ENCODE measurements around the gene NLN.
"Not testable (repeated sequence)": the region's sequence is repeated elsewhere in the genome, so short reads cannot be mapped to it uniquely, and the experiment has no call there.

Gene NLN

DNA sequence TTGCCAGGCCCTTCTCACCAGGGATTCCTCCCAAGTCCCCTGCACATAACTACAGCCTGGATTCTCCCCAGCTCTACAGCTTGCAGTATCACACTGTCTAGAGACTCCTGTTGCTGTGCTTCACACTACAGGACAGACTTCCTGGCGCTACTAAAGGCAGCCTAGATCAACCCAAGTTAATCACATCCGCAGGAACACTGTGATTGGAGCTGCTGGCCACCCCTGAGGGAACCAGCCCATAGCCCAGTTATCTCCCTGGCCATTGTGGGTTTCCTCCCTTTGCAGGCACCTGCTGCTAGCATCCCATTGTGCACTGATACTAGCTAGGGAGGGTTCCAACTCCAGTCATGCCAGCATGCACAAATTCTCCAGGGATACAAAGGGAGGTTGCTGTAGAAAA is 53.5 kb downstream of the NLN start:
- DNase-seq, result no peak

DNA sequence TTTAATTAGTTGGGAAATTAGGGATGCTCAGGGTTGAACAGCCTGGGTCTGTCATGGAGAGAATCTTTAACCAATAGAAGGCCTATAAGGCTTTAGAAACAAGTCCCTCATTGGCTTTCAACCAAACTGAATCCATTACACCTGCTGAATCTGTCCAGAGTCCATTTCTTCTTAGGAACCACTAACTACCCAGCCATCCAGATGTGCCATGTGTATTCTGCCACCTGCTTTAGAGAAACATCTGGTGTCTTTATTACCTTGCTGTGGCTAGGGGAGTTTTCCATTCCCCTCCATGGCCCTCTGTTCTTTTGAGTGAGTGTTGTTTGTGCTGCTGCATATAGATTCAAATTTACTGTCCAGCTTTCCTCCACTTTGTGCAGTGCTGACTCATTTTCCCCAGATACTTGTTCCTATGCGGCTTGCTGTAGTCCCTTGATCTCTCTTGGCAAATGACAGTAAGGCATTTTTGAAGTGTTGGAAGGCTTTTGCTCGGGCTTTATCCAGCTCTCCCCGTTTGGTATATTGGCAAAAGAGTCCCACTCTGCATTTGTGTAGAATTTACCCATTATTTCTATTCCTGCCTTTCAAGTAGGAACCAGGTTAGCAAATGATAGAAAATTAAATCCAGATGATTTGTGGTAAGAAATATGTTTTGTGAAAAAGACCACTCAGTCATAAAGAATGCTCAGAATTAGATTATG is 54.6 kb downstream of the NLN start:
- no peak for DNase-seq

DNA sequence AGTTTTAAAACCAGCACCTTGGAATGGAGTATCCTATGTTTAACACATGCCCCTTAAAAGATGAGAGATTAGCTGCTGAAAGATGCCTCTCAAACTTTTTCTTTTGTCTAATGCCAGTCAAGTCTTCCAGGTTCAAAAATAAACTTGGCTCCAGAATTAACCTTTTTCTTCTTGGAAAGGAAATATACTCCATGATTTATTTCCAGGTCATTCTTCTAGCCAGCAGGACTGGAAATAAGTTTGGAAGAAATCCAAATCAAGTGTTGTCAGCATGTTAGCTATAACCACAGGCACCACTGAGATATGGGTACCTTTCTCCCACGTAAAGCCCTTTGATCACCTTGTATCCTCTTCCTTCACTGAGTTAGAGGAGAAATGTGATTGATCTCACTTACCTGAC is 56.1 kb downstream of the NLN start:
- no peak for DNase-seq

DNA sequence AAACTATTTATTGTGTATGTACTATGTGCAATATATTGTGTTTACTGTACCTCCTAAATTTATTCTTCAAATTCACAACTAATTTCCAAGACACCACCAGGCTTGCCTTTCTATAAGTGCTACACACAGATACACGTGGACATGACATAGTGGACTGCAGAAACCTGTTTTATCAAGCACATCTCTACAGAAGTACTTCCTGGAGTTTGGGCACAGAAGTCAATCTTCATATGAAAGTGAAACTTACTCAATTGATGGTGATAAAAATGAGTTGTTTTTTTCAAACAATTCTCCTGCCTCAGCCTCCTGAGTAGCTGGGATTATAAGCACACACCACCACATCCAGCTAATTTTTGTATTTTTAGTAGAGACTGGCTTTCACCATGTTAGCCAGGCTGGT is 57.6 kb downstream of the NLN start:
- DNase-seq, result no peak

DNA sequence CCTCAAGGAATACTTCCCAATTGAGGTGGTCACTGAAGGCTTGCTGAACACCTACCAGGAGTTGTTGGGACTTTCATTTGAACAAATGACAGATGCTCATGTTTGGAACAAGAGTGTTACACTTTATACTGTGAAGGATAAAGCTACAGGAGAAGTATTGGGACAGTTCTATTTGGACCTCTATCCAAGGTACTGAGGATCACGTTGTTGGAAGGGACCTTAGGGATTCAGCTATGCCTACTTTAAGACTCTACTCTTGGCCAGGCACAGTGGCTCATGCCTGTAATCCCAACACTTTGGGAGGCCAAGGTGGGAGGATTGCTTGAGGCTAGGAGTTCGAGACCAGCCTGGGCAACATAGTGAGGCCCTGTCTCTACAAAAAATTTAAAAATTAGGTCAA is 66.3 kb downstream of the NLN start:
- DNase-seq, result not testable (repeated sequence)

DNA sequence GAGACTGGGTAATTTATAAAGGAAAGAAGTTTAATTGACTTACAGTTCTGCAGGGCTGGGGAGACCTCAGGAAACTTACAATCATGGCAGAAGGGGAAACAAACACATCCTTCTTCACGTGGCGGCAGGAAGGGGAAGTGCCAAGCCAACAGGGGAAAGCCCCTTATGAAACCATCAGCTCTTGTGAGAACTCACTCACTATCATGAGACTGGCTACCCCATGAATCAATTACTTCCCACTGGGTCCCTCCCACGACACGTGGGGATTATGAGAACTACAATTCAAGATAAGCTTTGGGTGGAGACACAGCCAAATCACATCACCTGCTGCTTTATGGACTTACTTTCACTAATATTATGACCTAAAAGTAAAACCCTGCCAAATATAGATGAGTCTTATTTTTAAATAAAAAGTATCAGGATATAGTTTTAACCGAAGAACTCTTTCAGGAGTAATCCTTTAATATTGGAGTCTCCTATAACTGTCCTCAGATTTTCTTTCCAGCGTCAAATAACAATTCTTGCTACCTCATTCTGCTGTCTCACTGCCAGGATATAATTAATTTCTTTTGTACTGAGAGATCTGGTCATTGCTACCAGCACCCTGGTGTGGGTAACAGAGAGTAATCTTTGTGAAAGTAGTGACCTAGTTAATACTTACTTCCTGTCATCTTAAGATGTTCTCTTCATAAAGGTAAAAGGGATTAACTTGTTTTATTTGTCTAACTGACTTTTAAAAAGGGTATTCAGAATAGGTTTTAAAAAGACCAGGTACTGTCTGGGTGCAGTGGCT is 68.6 kb downstream of the NLN start:
- DNase-seq, result no peak

DNA sequence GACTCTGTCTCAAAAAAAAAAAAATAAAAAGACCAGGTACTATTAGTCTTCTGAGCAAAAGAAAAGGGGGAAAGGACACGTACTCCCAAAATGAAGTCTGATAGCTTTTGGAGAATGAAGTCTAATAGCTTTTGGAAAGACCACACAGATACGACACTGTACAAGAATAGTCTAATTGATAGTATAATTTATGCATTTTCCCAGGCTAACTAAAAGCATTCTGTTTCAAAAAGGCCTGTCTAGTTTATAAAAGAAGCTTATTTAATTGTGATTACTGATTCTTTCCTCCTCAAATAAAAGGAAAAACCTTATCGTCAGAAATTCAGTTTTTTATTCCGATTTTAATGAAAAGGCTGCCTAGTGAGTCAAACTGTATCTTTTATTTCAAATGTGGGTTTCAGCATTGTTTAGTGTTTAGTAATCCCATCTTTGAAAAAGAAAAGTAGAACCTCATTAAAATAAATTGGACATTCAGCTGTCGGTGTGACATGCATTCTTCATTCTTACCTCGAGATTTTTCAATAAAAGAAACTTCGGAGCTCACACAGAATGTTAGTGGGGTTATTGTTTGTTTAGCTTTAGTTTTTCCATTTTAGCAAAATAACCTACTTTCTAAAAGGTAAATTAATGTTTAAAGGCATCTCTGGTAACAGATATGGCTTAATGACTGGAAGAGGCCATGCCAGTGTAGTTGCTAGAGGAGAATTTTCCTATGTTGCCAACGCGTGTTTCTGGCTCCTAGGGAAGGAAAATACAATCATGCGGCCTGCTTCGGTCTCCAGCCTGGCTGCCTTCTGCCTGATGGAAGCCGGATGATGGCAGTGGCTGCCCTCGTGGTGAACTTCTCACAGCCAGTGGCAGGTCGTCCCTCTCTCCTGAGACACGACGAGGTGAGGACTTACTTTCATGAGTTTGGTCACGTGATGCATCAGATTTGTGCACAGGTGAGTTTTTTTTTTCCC is 70.0 kb downstream of the NLN start:
- DNase-seq, result no peak

DNA sequence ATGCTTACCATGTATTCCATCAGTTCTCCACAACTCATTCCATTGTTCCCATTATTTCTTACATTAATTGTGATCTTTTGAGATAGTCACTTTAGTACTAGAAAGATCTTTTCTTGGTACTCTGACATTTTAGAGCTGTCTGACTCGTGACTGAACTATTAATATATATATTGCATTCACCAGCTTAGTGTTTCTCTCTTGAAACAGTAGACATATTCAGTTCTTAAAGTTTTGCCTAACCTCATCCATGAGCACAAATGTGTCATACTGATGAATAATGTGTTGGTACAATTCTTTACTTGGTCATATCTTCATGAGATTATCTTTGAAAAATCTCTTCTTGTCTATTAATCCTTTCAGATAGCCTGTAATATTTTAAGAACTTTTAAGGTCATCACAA is 74.3 kb downstream of the NLN start:
- DNase-seq, result no peak

DNA sequence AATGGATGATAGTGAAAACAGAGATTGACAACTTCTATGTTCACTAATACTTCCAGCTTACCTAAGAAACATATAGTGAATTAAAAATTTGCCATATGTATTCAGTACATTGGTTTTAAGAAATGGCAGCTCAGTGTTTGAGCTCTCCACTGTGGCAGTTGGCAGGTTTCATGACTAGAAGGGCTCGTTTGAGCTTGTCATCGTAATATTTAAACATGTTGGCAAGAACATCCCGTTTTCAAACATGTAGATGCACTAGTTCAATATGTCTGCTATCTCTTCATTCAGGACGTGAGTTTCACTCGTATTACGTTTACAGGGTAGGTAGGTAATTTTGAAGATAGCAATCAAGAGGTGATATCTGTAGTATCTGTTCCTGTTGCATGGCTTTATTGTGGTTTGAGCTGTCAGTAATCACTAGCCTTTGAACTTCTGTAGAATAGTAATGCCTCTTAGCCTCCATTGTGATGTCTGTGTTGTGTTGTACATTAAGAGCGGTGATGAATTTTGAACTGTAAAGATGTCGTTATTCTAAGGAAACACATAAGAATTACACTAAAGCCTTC is 74.8 kb downstream of the NLN start:
- DNase-seq, result no peak

DNA sequence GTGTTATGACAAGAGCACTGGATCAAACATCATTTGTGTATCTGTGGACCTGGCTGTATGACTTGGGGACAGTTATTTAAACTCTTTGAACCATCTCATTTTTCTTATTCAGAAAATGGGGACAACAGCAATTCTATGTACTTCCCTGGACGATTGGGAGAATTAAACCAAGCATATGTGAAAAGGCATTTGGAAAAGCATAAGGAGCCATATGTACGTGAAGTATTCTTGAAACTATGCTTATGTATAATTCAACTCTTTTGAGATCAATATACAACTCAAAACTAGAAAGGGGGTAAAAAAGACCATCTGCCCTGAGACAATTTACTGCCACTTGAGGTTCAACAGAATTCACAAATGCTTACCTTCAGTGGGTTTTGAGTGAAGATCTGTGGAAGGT is 75.5 kb downstream of the NLN start:
- DNase-seq, result no peak

DNA sequence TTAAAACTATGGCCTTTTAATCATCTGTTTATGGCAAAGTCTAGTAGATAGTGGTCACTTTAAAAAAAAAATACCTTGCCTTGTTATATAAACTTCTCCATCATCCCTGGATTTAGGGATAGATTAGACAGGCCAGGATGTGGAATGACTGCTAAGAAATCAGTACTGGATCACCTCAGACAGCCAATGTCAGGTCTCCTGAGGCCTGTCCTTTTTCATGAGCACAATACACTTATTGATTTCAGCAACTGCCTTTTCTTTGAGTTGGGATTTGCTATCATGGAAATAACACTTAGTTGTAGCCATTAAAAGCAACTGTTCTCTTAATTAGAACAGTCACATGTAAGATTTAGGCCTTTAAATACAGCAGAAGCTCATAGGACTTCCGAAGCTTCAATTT is 77.9 kb downstream of the NLN start:
- no peak for DNase-seq

DNA sequence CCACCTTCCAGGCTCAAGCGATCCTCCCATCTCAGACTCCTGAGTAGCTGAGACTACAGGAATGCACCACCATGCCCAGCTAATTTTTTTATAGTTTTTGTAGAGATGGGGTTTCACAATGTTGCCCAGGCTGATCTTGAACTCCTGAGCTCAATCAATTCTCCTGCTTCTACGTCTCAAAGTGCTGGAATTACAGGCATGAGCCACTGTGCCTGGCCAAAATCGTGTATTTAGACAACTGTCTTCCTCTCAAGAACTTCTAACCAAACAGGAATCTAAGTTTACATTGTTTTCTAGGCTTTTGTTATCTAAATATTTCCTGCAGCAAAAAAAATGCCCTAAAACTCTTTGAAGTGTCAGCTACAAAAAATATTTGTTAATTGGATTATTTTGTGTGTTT is 78.8 kb downstream of the NLN start:
- no peak for DNase-seq

DNA sequence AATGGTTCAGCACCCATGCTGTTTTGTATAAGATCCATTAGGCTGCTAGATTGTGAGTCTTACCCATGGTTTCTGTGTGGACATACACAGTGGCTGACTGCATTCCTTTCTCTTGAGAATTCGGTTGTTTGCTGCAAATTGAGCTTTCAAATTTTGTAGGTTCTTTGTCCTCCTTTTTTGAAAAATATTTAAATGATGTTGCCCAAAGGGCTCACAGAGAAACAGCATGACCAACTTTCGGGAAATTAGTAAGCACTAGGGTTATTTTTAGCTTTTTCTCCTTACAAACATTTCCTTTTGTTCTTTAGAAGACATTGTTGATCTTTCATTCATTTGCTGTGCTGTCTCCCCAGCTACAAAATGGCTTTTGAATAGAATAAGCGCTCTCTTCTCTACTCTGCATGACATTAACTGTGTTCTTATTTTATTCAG is 79.4 kb downstream of the NLN start:
- DNase-seq, result no peak

DNA sequence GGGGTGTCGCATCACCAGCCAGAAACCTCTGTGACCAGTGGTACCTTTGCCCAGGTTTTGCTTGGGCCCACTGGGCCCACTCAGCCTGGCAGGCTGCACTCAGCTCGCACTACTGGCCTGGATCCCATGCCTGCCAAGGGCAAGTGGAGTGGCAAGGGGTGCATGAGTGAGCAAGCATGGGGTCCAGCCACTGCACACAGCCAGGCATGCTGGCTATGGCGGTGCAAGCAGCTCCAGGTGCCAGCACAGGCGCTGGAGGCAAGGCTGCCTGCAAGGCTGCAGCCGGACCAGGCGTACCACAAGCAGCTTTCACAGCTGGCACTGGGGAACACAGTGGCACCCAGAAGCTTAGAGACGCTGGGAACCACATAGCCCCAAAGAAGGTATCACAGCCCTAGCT is 80.1 kb downstream of the NLN start:
- no peak for DNase-seq

DNA sequence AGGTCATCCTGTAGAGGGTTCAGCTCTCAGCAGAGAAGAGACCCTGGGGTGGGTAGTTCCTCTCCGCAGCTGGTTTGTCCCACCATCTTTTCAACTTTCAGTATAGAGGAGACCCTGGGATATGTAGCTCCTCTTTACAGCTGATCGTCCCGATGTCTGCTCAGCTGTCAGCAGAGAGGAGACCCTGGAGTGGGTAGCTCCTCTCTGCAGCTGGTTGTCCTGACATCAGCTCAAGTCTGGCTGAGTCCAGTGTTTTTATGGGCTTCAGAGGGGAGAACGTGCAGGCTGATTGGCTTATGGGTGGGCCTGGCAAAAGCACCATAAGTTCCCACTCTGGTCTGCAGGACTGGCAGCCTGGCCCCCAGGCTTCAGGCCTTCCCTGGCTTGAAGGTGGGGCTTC is 80.8 kb downstream of the NLN start:
- DNase-seq, result no peak

DNA sequence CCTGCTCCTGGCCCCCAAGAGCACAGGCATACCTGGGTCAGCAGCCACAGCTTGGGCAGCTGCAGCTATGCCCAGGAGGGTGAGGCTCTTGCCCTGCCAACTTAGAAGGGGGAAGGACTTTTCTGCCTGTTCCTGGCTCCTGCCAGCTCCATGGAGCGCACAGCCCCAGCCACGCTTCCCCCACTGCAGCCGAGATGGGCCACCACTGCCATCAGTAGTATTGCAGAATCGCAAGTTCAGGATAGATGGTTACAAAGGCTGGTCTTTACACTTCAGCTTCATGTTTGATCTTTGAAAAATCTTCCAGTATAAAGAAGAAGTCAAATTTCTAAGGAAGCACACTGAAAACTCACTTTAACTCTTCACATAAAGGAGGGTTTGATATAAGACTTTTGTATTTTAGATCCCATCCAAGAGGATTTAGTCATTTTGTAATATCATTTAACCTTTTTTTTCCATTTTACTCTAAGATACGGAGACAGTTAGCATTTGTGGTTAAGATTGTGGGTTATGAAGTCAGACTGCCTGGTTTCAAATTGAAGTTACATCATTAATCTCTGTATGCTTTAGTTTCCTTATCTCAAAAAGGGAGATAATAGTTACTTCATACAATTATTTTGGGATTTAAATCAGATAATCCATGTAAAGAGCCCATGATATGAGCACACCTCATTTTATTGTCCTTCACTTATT is 81.8 kb downstream of the NLN start:
- DNase-seq, result no peak

DNA sequence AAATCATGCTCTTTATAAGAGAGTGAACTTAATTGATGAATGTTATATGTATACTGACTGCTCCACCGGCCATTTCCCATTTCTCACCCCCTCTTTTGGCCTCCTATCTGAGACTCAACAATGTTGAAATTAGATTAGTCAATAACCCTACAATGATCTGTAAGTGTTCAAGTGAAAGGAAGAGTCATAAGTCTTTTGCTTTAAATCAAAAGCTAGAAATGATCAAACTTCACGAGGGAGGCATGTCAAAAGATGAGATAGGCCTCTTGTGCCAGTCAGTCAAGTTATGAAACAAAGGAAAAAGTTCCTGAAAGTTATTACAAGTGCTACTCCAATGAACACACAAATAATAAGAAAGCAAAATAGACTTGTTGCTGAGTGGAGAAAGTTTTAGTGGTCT is 83.1 kb downstream of the NLN start:
- DNase-seq, result no peak

DNA sequence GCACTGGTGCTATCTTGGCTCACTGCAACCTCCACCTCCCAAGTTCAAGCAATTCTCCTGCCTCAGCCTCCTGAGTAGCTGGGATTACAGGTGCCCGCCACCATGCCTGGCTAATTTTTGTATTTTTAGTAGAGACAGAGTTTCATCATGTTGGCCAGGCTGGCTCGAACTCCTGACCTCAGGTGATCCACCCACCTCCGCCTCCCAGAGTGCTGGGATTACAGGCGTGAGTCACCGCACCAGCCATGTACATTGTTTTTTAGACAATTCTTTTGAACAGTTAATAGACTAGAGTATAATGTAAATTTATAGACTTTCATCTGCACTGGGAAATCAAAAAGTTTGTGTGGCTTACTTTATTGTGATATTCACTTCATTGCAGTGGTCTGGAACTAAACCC is 85.5 kb downstream of the NLN start:
- DNase-seq, result not testable (repeated sequence)

DNA sequence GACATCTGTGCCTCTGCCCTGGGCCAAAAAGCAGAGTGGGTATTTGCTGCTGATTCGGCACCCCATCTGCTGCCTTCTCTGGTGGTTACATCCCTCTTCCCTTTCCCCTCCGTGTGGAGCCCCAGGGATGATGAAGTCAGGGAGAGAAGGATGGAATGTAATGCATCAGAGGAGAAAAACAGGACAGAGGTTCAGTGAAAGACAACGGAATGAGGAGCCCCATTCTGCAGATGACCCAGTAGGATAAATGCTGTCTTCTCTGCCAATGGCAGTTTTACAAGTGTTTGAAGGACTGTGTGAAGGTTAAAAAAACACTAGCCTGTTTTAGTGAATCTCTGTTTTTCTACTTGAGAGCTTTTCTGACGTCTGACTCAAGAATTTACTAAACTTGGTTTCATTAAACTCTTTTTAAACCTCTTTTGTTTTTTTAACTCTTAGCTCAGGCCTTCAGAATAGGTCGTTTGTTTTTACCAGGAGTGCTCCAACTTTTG is 86.3 kb downstream of the NLN start:
- DNase-seq, result no peak

DNA sequence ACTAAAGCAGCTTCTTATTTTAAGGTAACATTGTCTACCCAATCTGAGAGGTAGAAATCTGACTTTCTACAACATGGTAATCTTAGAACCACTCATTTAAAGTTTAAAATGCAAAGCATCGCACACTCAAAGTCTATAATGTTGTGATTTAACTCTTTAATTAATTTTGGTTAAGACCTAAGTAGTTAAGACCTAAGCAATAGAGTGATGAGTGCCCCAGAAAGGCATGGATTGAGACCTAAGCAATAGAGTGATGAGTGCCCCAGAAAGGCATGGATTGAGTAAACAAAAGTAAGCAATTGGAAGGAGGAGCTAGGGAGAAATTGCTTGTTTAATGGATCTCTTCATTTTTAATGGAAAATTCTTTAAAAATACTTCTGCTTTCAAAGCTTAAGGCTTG is 86.8 kb downstream of the NLN start:
- DNase-seq, result no peak

DNA sequence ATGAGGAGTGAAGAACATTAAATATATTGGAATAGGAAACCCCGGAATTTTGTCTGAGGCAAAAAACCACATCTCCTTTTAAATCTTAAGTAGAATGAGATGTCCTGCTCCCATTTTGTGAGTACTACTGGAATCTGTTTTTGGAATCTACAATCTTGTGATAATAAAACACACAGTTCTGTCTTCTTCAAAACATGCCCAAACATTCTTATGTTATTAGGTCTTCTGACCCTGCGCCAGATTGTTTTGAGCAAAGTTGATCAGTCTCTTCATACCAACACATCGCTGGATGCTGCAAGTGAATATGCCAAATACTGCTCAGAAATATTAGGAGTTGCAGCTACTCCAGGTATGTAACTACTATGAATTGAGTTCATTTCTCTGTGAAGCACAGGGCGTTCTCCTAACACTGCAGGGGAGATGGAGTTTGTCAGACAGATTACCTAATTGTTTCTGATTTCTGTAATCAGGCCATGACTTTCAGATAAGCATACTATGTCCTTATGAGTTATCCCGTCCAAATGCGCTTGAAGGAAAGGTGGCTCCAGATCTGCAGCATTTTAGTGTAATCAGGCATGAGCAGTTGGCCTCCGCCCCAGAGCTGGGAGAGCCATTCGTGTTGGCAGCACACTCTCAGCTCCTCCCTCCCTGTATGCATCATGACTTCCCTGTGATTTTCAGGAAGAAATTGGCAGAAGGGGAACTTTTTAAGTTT is 88.0 kb downstream of the NLN start:
- DNase-seq, result no peak

DNA sequence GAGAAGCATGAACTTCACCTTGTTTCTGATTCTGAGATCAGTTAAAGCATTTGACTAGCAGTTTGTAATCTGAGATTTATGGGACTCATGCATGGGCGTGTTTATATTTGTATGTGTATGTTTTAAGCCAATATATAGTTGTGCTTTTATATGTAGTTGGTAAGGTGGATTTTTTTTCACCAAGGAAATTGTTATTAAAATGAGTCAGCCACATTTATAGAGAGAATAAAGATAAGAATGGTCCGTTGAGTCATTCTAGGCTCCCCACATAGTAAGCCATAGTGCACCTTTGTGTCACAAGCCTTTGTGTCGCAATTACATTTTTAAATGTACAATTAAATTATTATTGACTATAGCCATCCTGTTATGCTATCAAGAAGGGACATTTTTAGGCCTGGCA is 89.0 kb downstream of the NLN start:
- no peak for DNase-seq

Measured in NCI-H1930 (cell line).